Measurements from ENCODE around the gene DYNC2LI1.

Gene DYNC2LI1

GRCh38 chr2:43846140-43846793, 72.4 kb downstream of the DYNC2LI1 start:
- no peak for DNase-seq (ENCODE audit: low read depth)

- DNase-seq (ENCODE audit: low read depth), result peak; percentile 9
Measured at GRCh38 chr2:43848214-43848613, 74.4 kb downstream of the DYNC2LI1 start.

GRCh38 chr2:43851011-43851980, 77.5 kb downstream of the DYNC2LI1 start:
- no peak for DNase-seq (ENCODE audit: low read depth)

GRCh38 chr2:43852196-43852730, 78.4 kb downstream of the DYNC2LI1 start:
- DNase-seq (ENCODE audit: low read depth), result no peak

GRCh38 chr2:43853141-43854081, 79.6 kb downstream of the DYNC2LI1 start:
- no peak for DNase-seq (ENCODE audit: low read depth)

GRCh38 chr2:43854671-43855070, 80.8 kb downstream of the DYNC2LI1 start:
- no peak for DNase-seq (ENCODE audit: low read depth)

GRCh38 chr2:43855292-43855691, 81.5 kb downstream of the DYNC2LI1 start:
- no peak for DNase-seq (ENCODE audit: low read depth)
